ENCODE measurements around the gene MICAL2.

MICAL2 gene

GRCh38 chr11:12288212-12288930, 178.0 kb downstream of the MICAL2 start:
- DNase-seq (ENCODE audit: low spot score) = peak; percentile 71

- no peak for DNase-seq (ENCODE audit: low spot score)
Observed at GRCh38 chr11:12288931-12289666, 178.7 kb downstream of the MICAL2 start.

GRCh38 chr11:12289667-12290476, 179.5 kb downstream of the MICAL2 start:
- DNase-seq (ENCODE audit: low spot score) = no peak

- no peak for DNase-seq (ENCODE audit: low spot score)
Observed at GRCh38 chr11:12290477-12290922, 180.1 kb downstream of the MICAL2 start.

- no peak for DNase-seq (ENCODE audit: low spot score)
Observed at GRCh38 chr11:12291313-12291712, 180.9 kb downstream of the MICAL2 start.

GRCh38 chr11:12291766-12292165, 181.4 kb downstream of the MICAL2 start:
- DNase-seq (ENCODE audit: low spot score) = no peak

- no peak for DNase-seq (ENCODE audit: low spot score)
Observed at GRCh38 chr11:12292766-12293165, 182.4 kb downstream of the MICAL2 start.

GRCh38 chr11:12293486-12293885, 183.1 kb downstream of the MICAL2 start:
- no peak for DNase-seq (ENCODE audit: low spot score)

- DNase-seq (ENCODE audit: low spot score) = no peak
Observed at GRCh38 chr11:12294613-12295012, 184.2 kb downstream of the MICAL2 start.

- no peak for DNase-seq (ENCODE audit: low spot score)
Observed at GRCh38 chr11:12295943-12296342, 185.6 kb downstream of the MICAL2 start.

- no peak for DNase-seq (ENCODE audit: low spot score)
Observed at GRCh38 chr11:12298610-12299009, 188.2 kb downstream of the MICAL2 start.

GRCh38 chr11:12301379-12301778, 191.0 kb downstream of the MICAL2 start:
- DNase-seq (ENCODE audit: low spot score) = no peak

GRCh38 chr11:12303421-12304149, 193.2 kb downstream of the MICAL2 start:
- DNase-seq (ENCODE audit: low spot score) = no peak

GRCh38 chr11:12306830-12307229, 196.4 kb downstream of the MICAL2 start:
- DNase-seq (ENCODE audit: low spot score) = no peak

GRCh38 chr11:12312132-12312531, 201.7 kb downstream of the MICAL2 start:
- DNase-seq (ENCODE audit: low spot score) = no peak
